Karpas-422 (cell line): Measurements from ENCODE around the gene PPP1R14B. TPM values are rescaled to one million over a fixed set of nuclear protein-coding genes. Genes with fewer than 3 reads are reported as not detected.

Experiments used
- DNase-seq: peaks from one replicate; pipeline ENCODE4 v3.0.0-alpha.2; 2015
- H2AFZ ChIP-seq: fragments of 200-600 bp; sonication (generic); 2 replicates; pipeline ENCODE4 v1.6.1; 2014; ENCODE audit warnings: antibody characterized with exemption, low read length, mixed read lengths
- H3K27ac ChIP-seq: fragments of 200-600 bp; sonication (generic); 2 replicates; pipeline ENCODE4 v1.5.1; 2014; ENCODE audit warnings: mild to moderate bottlenecking, low read length, moderate library complexity
- H3K27me3 ChIP-seq: fragments of 200-600 bp; sonication (generic); 2 replicates; pipeline ENCODE4 v1.6.1; 2014; ENCODE audit warnings: low read length, mixed read lengths
- H3K36me3 ChIP-seq: fragments of 200-600 bp; sonication (generic); 2 replicates; pipeline ENCODE4 v1.6.1; 2014; ENCODE audit warnings: low read length, mixed read lengths; ENCODE audit not compliant: insufficient read depth
- H3K4me1 ChIP-seq: fragments of 200-600 bp; sonication (generic); 2 replicates; pipeline ENCODE4 v1.6.1; 2014; ENCODE audit warnings: mild to moderate bottlenecking, low read length, mixed read lengths
- H3K4me2 ChIP-seq: fragments of 200-600 bp; sonication (generic); 2 replicates; pipeline ENCODE4 v1.6.1; 2014; ENCODE audit warnings: low read length, low read depth, mild to moderate bottlenecking; ENCODE audit not compliant: poor library complexity, severe bottlenecking
- H3K4me3 ChIP-seq: fragments of 200-600 bp; sonication (generic); 2 replicates; pipeline ENCODE4 v1.5.1; 2014; ENCODE audit warnings: mild to moderate bottlenecking, antibody characterized with exemption, low read length, mixed read lengths
- H3K79me2 ChIP-seq: fragments of 200-600 bp; sonication (generic); 2 replicates; pipeline ENCODE4 v1.6.1; 2014; ENCODE audit warnings: mild to moderate bottlenecking, low read length, mixed read lengths
- H3K9ac ChIP-seq: fragments of 200-600 bp; sonication (generic); 2 replicates; pipeline ENCODE4 v1.6.0; 2014; ENCODE audit warnings: low read length
- H3K9me2 ChIP-seq: fragments of 200-600 bp; sonication (generic), shearing (Covaris generic); replicated peaks from 2 replicates; pipeline ENCODE4 v1.6.0; 2014; ENCODE audit warnings: mild to moderate bottlenecking, low read length, moderate library complexity; ENCODE audit not compliant: insufficient read depth
- H3K9me3 ChIP-seq: fragments of 300-700, 200-600 bp; sonication (generic); 2 replicates; pipeline ENCODE4 v1.6.1; 2014; ENCODE audit warnings: low read length, mixed read lengths
- H4K20me1 ChIP-seq: fragments of 200-600 bp; sonication (generic); 2 replicates; pipeline ENCODE4 v1.6.1; 2014; ENCODE audit warnings: mild to moderate bottlenecking, antibody characterized with exemption, low read length, low read depth; ENCODE audit not compliant: insufficient read depth
- total RNA-seq: library from RNA; depleted of rRNA; stranded (reverse); fragments of >200 nt; shearing (Covaris generic); gene quantifications from 2 replicates; pipeline ENCODE4 v1.2.3, GENCODE V29; 2014; ENCODE audit warnings: low replicate concordance

PPP1R14B gene
- total RNA-seq, 1 experiment from 2014 or later: 111 TPM

DNA sequence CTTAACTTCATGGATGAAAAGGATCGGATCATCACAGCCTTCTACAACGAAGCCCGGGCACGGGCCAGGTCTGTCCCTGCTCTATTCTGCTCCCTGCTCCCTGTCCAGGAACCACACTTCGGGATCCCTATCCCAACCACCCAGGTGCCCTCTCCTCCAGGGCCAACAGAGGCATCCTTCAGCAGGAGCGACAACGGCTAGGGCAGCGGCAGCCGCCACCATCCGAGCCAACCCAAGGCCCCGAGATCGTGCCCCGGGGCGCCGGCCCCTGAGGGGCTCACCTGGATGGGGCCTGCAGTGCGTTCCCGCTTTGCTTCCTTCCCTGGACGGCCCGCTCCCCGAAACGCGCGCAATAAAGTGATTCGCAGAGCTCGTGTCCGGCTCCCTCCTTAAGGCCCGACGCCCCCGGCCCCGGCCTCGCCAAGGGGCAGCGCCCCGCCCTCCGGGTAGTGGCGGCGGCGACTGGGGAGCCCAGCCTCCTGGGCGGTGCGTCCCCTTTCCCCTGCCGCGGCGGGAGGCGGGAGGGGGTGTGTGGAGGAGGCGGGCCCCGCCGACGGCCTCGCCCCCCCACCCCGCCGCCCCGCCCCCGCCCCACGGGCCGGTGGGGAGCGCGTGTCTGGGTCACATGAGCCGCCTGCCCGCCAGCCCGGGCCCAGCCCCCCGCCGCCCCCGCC is 12.7 kb downstream of the PPP1R14B start, which contains the start of gene VEGFB:
Gene VEGFB (plus strand): TSS at position 672 of the 674 bp plus-strand sequence. CDS start 250 bp downstream, outside the sequence.
- Histone ChIP-seq H4K20me1 (0 out of 2 replicates have a peak, but pooled peaks cover 7% of the 10 kb centered on the region), H3K4me1 (peaks cover 55% of the 10 kb centered on the region), H2AFZ (no peak within 1 kb of the TSS), H3K27me3 (no peaks in the 10 kb centered on the region), H3K79me2 (peaks cover 14% of the 10 kb centered on the region), H3K9me3 (no peaks in the 10 kb centered on the region), H3K36me3 (0 out of 2 replicates have a peak, but pooled peaks cover 5% of the 10 kb centered on the region), H3K9me2 (no peaks in the 10 kb centered on the region), H3K27ac (peak within 1 kb of the TSS; percentile 65), H3K4me2 (peak within 1 kb of the TSS; percentile 93), H3K9ac (peak within 1 kb of the TSS; percentile 82), H3K4me3 (peak within 1 kb of the TSS; percentile 91)
- peak; percentile 88 for DNase-seq

GRCh38 chr11:64232967-64233315 is 13.8 kb downstream of the PPP1R14B start:
- Histone ChIP-seq H3K4me2 (peak overlapping the region; percentile 15), H3K27ac (no peak overlapping the region), H3K27me3 (no peaks in the 10 kb centered on the region), H3K79me2 (peaks cover 14% of the 10 kb centered on the region), H2AFZ (no peak overlapping the region), H3K9ac (peak overlapping the region; percentile 20; the same call in 1 of the 2 replicates), H3K36me3 (0 out of 2 replicates have a peak, but pooled peaks cover 5% of the 10 kb centered on the region), H3K9me2 (no peaks in the 10 kb centered on the region), H3K9me3 (no peaks in the 10 kb centered on the region), H3K4me1 (peaks cover 52% of the 10 kb centered on the region), H3K4me3 (no peak overlapping the region), H4K20me1 (0 out of 2 replicates have a peak, but pooled peaks cover 7% of the 10 kb centered on the region)
- DNase-seq: no peak

GRCh38 chr11:64232182-64232966 is 14.4 kb downstream of the PPP1R14B start:
- H3K9me2 ChIP-seq: no peaks in the 10 kb centered on the region
- no peak overlapping the region for H2AFZ ChIP-seq
- H3K4me2 ChIP-seq: peak overlapping the region; percentile 86
- peak overlapping the region; percentile 4; the same call in 1 of the 2 replicates for H3K27ac ChIP-seq
- no peak overlapping the region; the same call in 1 of the 2 replicates for H3K4me3 ChIP-seq
- H3K36me3 ChIP-seq: 0 out of 2 replicates have a peak, but pooled peaks cover 4% of the 10 kb centered on the region
- no peaks in the 10 kb centered on the region for H3K9me3 ChIP-seq
- H3K9ac ChIP-seq: peak overlapping the region; percentile 74
- 0 out of 2 replicates have a peak, but pooled peaks cover 7% of the 10 kb centered on the region for H4K20me1 ChIP-seq
- H3K4me1 ChIP-seq: peaks cover 56% of the 10 kb centered on the region
- DNase-seq: no peak
- H3K27me3 ChIP-seq: no peaks in the 10 kb centered on the region
- H3K79me2 ChIP-seq: peaks cover 17% of the 10 kb centered on the region

GRCh38 chr11:64231546-64231945 is 15.2 kb downstream of the PPP1R14B start:
- no peaks in the 10 kb centered on the region for H3K27me3 ChIP-seq
- H3K36me3 ChIP-seq: no peaks in the 10 kb centered on the region
- no peaks in the 10 kb centered on the region for H3K9me3 ChIP-seq
- H3K9me2 ChIP-seq: no peaks in the 10 kb centered on the region
- peaks cover 64% of the 10 kb centered on the region for H3K4me1 ChIP-seq
- H3K79me2 ChIP-seq: peaks cover 24% of the 10 kb centered on the region
- H4K20me1 ChIP-seq: 0 out of 2 replicates have a peak, but pooled peaks cover 7% of the 10 kb centered on the region
- DNase-seq: no peak
- H3K9ac ChIP-seq: peak overlapping the region; percentile 74
- H3K4me3 ChIP-seq: peak overlapping the region; percentile 81; the same call in 1 of the 2 replicates
- peak overlapping the region; percentile 4; the same call in 1 of the 2 replicates for H3K27ac ChIP-seq
- peak overlapping the region; percentile 86 for H3K4me2 ChIP-seq
- H2AFZ ChIP-seq: no peak overlapping the region

- peak; percentile 72 for DNase-seq
- Histone ChIP-seq H3K4me3 (peak overlapping the region; percentile 81), H3K9ac (peak overlapping the region; percentile 74), H4K20me1 (0 out of 2 replicates have a peak, but pooled peaks cover 7% of the 10 kb centered on the region), H3K9me3 (no peaks in the 10 kb centered on the region), H3K36me3 (no peaks in the 10 kb centered on the region), H3K27me3 (no peaks in the 10 kb centered on the region), H3K27ac (peak overlapping the region; percentile 75), H3K79me2 (peaks cover 25% of the 10 kb centered on the region), H3K4me2 (peak overlapping the region; percentile 86), H3K9me2 (no peaks in the 10 kb centered on the region), H2AFZ (no peak overlapping the region; the same call in 1 of the 2 replicates), H3K4me1 (peaks cover 67% of the 10 kb centered on the region)
Observed at GRCh38 chr11:64230985-64231365, 15.8 kb downstream of the PPP1R14B start.

DNA sequence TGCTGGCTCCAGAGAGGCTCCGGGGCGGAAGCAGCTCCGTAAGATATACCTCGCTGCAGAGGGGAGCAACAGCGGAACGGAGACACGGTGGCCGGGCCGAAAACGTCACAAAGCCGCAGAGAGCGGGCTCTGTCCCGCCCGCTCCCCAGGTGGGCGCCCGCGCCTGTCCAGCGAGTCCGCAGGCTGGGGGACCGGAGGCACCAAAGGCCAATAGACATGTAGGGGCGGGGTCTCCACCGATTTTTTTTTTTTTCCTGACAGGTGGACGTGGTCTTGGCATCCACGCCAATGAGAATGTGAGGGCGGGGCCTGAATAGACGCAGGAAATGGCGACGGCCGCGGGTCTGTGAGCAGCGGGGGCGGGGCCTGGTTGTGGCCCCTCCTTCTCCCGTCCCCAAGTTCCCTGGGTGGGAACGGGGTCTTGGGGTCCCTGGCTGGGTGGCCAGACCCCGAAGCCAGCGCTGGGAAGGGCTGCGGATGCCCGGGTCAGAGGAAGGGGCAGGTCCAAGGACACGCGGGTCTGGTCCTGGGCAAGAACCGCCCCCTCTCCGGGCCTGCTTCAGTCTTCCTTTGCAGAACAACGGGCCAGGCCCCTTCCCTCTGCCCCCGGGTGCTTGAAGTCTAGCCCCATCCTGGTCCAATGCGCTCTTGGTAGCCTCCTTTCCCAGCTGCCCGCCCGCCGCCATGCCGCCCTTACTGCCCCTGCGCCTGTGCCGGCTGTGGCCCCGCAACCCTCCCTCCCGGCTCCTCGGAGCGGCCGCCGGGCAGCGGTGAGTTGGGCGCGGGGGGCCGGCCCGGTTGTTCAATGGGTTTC is 16.4 kb downstream of the PPP1R14B start, which contains the start of gene DNAJC4:
Gene DNAJC4 (plus strand): TSS at position 378 of the 814 bp plus-strand sequence. CDS start 307 bp downstream, at position 685.
- peak; percentile 97 for DNase-seq
- peaks cover 64% of the 10 kb centered on the region for H3K4me1 ChIP-seq
- peak within 1 kb of the TSS; percentile 75 for H3K27ac ChIP-seq
- H3K9me3 ChIP-seq: no peaks in the 10 kb centered on the region
- H3K79me2 ChIP-seq: peaks cover 19% of the 10 kb centered on the region
- H2AFZ ChIP-seq: no peak within 1 kb of the TSS; the same call in 1 of the 2 replicates
- H3K36me3 ChIP-seq: no peaks in the 10 kb centered on the region
- H4K20me1 ChIP-seq: 0 out of 2 replicates have a peak, but pooled peaks cover 4% of the 10 kb centered on the region
- peak within 1 kb of the TSS; percentile 86 for H3K4me2 ChIP-seq
- no peaks in the 10 kb centered on the region for H3K9me2 ChIP-seq
- H3K4me3 ChIP-seq: peak within 1 kb of the TSS; percentile 81
- H3K9ac ChIP-seq: peak within 1 kb of the TSS; percentile 74
- H3K27me3 ChIP-seq: no peaks in the 10 kb centered on the region

DNA sequence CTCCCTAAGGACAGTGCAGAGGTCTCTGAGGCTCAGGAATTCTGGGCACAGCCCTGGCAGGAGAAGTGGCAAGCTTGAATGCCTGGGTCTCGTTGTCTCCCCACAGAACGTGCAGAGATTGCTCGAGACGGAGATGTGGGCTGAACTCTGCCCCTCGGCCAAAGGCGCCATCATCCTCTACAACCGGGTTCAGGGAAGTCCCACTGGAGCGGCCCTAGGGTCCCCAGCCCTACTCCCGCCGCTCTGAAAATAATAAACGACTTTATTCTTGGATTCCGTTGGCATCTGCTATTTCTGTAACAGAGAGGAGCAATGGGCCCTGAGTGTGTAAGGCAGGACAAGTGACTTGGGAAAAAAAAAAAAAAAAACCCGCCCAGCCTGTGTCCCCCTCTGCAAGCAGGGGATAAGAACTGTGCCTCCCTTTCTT is 17.0 kb downstream of the PPP1R14B start:
- Histone ChIP-seq H3K9me3 (no peaks in the 10 kb centered on the region), H4K20me1 (no peaks in the 10 kb centered on the region), H3K9me2 (no peaks in the 10 kb centered on the region), H3K4me2 (peak overlapping the region; percentile 86), H3K36me3 (no peaks in the 10 kb centered on the region), H3K4me1 (peaks cover 66% of the 10 kb centered on the region), H3K79me2 (peaks cover 16% of the 10 kb centered on the region), H3K27me3 (no peaks in the 10 kb centered on the region), H3K27ac (peak overlapping the region; percentile 74), H3K4me3 (peak overlapping the region; percentile 81), H3K9ac (peak overlapping the region; percentile 60), H2AFZ (no peak overlapping the region)
- DNase-seq: no peak
